Stimulated activated CD8-positive, alpha-beta memory T cell treated with anti-CD3 and anti-CD28 coated beads, Interleukin-15, amount 100 ng/mL, for 24 hours (primary cell): Measurements from ENCODE around the gene SMAD3.

Source experiments
- DNase-seq: peaks from one replicate; pipeline ENCODE4 v3.0.0-alpha.2; 2020; ENCODE audit warnings: low read depth

The SMAD3 gene

GRCh38 chr15:67199881-67200763 is 134.7 kb downstream of the SMAD3 start:
- DNase-seq: no peak

GRCh38 chr15:67201136-67201535 is 135.7 kb downstream of the SMAD3 start:
- DNase-seq: no peak

GRCh38 chr15:67202091-67202490 is 136.7 kb downstream of the SMAD3 start:
- no peak for DNase-seq

- no peak for DNase-seq
Measured at GRCh38 chr15:67202991-67203390, 137.6 kb downstream of the SMAD3 start.

GRCh38 chr15:67207555-67208207 is 142.3 kb downstream of the SMAD3 start:
- no peak for DNase-seq

- DNase-seq: no peak
Measured at GRCh38 chr15:67208396-67208795, 143.0 kb downstream of the SMAD3 start.

GRCh38 chr15:67210555-67211168 is 145.3 kb downstream of the SMAD3 start:
- DNase-seq: no peak

GRCh38 chr15:67212684-67213367 is 147.4 kb downstream of the SMAD3 start:
- no peak for DNase-seq

- DNase-seq: no peak
Measured at GRCh38 chr15:67215102-67215501, 149.7 kb downstream of the SMAD3 start.

- no peak for DNase-seq
Measured at GRCh38 chr15:67216859-67217258, 151.5 kb downstream of the SMAD3 start.

GRCh38 chr15:67218428-67218827 is 153.0 kb downstream of the SMAD3 start:
- DNase-seq: no peak

GRCh38 chr15:67219288-67219687 is 153.9 kb downstream of the SMAD3 start:
- no peak for DNase-seq

GRCh38 chr15:67224889-67225288 is 159.5 kb downstream of the SMAD3 start:
- no peak for DNase-seq

GRCh38 chr15:67225336-67225735 is 159.9 kb downstream of the SMAD3 start:
- DNase-seq: no peak

GRCh38 chr15:67227431-67227830 is 162.0 kb downstream of the SMAD3 start:
- DNase-seq: no peak

GRCh38 chr15:67227846-67228245 is 162.4 kb downstream of the SMAD3 start:
- DNase-seq: no peak

- DNase-seq: no peak
Measured at GRCh38 chr15:67228286-67228685, 162.9 kb downstream of the SMAD3 start.

GRCh38 chr15:67230504-67230903 is 165.1 kb downstream of the SMAD3 start:
- no peak for DNase-seq

GRCh38 chr15:67232591-67232990 is 167.2 kb downstream of the SMAD3 start:
- DNase-seq: no peak

GRCh38 chr15:67240235-67241131 is 175.1 kb downstream of the SMAD3 start:
- no peak for DNase-seq

- no peak for DNase-seq
Measured at GRCh38 chr15:67241132-67241855, 175.9 kb downstream of the SMAD3 start.
